ENCODE results near the gene STARD13.
A peak's percentile ranks its signal among the peaks of the same experiment; 100 is the strongest.

STARD13 gene

GRCh38 chr13:33186861-33187291 is 98.7 kb downstream of the STARD13 start:
- peak overlapping the region; percentile 76 to 90 (median 88) for H3K27ac Mint-ChIP-seq
- peak overlapping the region in 2 of 3 experiments; percentile 0 to 2 for H3K4me3 Mint-ChIP-seq
- no peaks in the 10 kb centered on the region for H3K27me3 Mint-ChIP-seq (ENCODE audit: low read depth)
- no peaks in the 10 kb centered on the region for H3K9me3 Mint-ChIP-seq
- TF ChIP-seq CTCF (IDR thresholded peaks at IDR 0.05; ENCODE audit: unreplicated experiment in 3 of 3), result no peak
- no peaks in the 10 kb centered on the region for H3K36me3 Mint-ChIP-seq (ENCODE audit: low read depth)
- peaks cover 77% of the 10 kb centered on the region for H3K4me1 Mint-ChIP-seq

GRCh38 chr13:33185853-33186252 is 99.7 kb downstream of the STARD13 start:
- Mint-ChIP-seq H3K4me1 (peaks cover 79% of the 10 kb centered on the region), H3K27ac (peak overlapping the region; percentile 76 to 90 (median 88)), H3K9me3 (no peaks in the 10 kb centered on the region), H3K36me3 (ENCODE audit: low read depth) (no peaks in the 10 kb centered on the region), H3K27me3 (ENCODE audit: low read depth) (no peaks in the 10 kb centered on the region), H3K4me3 (peak overlapping the region in 1 of 3 experiments; percentile 42)
- no peak for TF ChIP-seq CTCF (IDR thresholded peaks at IDR 0.05; ENCODE audit: unreplicated experiment in 3 of 3)

DNA sequence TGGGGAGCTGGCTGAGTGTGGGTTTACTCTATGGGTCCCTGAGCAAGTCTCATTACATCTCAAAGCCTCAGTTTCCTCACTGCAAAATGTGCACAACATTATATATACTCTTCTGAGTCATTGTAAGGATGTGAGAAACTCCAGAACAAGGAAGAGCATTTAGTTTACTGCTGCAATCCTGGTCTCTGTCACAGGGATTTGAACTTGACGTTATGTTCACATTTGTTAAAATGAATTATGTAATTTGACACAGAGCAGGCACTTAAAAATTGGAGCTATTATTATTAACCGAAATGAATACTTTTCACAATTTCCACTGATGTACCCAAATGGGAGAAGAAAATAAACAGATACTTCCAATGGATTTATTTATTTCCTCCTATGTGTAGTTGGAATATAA is 101.0 kb downstream of the STARD13 start:
- Mint-ChIP-seq H3K27ac (peak overlapping the region; percentile 55 to 96 (median 70)), H3K4me3 (no peak overlapping the region), H3K4me1 (peaks cover 89% of the 10 kb centered on the region), H3K36me3 (ENCODE audit: low read depth) (no peaks in the 10 kb centered on the region), H3K27me3 (ENCODE audit: low read depth) (no peaks in the 10 kb centered on the region), H3K9me3 (no peaks in the 10 kb centered on the region)
- TF ChIP-seq CTCF (IDR thresholded peaks at IDR 0.05; ENCODE audit: unreplicated experiment in 3 of 3), result no peak

DNA sequence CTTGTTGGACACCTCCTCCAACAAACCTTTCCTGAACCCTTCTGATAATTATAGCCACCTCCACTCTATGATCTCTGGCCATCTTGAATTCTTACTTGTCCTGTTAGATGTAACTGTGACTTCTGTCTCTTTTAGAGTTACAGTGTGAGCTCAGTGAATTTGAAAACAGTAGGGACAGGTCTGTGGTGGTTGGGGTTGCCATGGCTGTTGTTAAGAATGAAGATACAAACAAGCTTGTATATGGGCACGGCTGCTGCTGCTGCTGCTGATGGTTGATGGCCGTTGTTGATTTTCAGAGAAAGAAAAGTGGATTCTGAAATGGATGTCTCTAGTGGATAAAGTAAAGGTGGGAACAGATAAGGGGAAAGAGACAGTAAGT is 101.5 kb downstream of the STARD13 start:
- no peak for TF ChIP-seq CTCF (IDR thresholded peaks at IDR 0.05; ENCODE audit: unreplicated experiment in 3 of 3)
- peaks cover 85% of the 10 kb centered on the region for H3K4me1 Mint-ChIP-seq
- H3K27me3 Mint-ChIP-seq (ENCODE audit: low read depth), result no peaks in the 10 kb centered on the region
- no peak overlapping the region for H3K4me3 Mint-ChIP-seq
- H3K9me3 Mint-ChIP-seq, result no peaks in the 10 kb centered on the region
- no peaks in the 10 kb centered on the region for H3K36me3 Mint-ChIP-seq (ENCODE audit: low read depth)
- H3K27ac Mint-ChIP-seq, result peak overlapping the region; percentile 55 to 96 (median 70)

DNA sequence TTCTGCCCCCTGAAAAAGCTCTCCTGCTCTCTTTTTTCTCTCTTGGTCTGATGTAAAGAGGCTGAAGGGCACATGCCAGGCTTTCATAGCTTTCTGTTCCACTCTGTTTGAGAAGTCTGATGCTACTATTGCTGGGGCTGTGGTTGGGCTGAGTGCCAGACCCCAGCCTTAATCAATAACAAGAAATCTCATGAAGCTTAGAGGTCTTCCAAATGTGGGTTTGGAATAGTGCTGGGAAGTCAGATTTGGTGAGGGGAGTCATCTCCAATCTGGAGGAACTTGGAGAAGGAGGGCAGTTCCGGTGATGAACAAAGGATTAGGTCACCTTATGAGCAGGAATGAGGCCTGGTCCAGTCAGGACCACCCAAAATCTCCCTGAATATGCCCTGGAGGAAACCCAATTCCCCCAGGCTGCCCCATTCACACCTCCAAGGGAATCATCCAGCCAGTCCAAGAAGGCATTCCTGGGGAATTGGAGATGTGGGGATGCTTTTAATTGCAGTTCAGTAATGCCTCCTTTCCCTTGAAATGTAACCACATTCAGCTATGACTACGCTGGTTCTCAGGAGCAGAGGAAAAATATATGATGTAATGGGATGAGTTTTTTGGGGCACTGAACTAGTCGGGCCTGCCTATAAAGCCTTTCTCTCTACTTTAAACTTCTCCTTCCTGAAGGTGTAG is 102.0 kb downstream of the STARD13 start:
- H3K27ac Mint-ChIP-seq, result peak overlapping the region; percentile 55 to 96 (median 70)
- no peak overlapping the region for H3K4me3 Mint-ChIP-seq
- peaks cover 83% of the 10 kb centered on the region for H3K4me1 Mint-ChIP-seq
- no peak for TF ChIP-seq CTCF (IDR thresholded peaks at IDR 0.05; ENCODE audit: unreplicated experiment in 3 of 3)
- H3K9me3 Mint-ChIP-seq, result no peaks in the 10 kb centered on the region
- H3K36me3 Mint-ChIP-seq (ENCODE audit: low read depth), result no peaks in the 10 kb centered on the region
- no peaks in the 10 kb centered on the region for H3K27me3 Mint-ChIP-seq (ENCODE audit: low read depth)

GRCh38 chr13:33182729-33183128 is 102.8 kb downstream of the STARD13 start:
- H3K27me3 Mint-ChIP-seq (ENCODE audit: low read depth), result no peaks in the 10 kb centered on the region
- peaks cover 81% of the 10 kb centered on the region for H3K4me1 Mint-ChIP-seq
- TF ChIP-seq CTCF (IDR thresholded peaks at IDR 0.05; ENCODE audit: unreplicated experiment in 3 of 3), result no peak
- no peaks in the 10 kb centered on the region for H3K36me3 Mint-ChIP-seq (ENCODE audit: low read depth)
- H3K4me3 Mint-ChIP-seq, result peak overlapping the region in 1 of 3 experiments; percentile 0
- peak overlapping the region; percentile 55 to 96 (median 75) for H3K27ac Mint-ChIP-seq
- H3K9me3 Mint-ChIP-seq, result no peaks in the 10 kb centered on the region
